ENCODE measurements around the gene INPP5J. TPM values are rescaled to one million over a fixed set of nuclear protein-coding genes. Genes with fewer than 3 reads are reported as not detected.

The INPP5J gene
- polyA plus RNA-seq, 1 donor from 2014 or later: 3.7 TPM

DNA sequence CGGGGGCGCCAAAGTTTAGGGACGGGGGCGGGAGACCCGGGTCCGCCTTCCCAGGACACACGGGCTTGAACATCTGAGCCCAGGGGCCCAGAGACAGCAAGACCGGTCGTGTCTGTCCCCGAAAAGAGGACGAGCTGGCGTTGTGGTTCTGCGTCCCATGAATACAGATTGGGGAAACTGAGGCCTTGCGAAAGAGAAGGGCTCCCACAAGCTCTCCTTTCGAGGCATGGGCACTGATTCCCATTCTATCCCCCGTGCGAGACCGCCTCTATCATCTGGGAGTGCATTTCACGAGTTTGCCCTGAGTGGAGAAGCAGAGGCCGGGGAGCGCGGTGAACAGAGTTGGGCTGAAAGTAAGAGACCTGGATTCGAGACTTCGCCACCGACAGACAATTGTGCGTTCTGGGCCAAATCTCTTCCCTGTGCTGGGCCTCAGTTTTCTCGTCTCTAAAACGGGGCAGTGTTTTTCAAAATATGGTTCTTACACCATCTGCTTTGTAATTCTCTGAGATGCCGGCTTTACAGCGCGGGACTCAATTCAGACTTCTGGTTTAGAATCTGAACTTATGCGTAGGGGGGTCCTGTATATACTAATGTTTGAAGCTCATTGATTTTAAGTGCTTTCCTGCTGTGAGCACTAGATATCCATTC is 37.7 kb downstream of the INPP5J start:
- Histone ChIP-seq H3K79me2 (replicated peaks; ENCODE audit: insufficient read depth, low read length) (peaks cover 20% of the 10 kb centered on the region), H3K36me3 (ENCODE audit: insufficient read depth, low read length) (no peaks in the 10 kb centered on the region), H2AFZ (ENCODE audit: low read depth, low read length) (peak overlapping the region; percentile 59), H4K20me1 (ENCODE audit: insufficient read depth) (no peaks in the 10 kb centered on the region), H3K27me3 (ENCODE audit: insufficient read depth, low read depth, low read length) (no peaks in the 10 kb centered on the region), H3K4me3 (ENCODE audit: low read length) (peak overlapping the region; percentile 89), H3K9me2 (ENCODE audit: insufficient read depth, low read length) (no peaks in the 10 kb centered on the region), H3K9me3 (ENCODE audit: low read length) (no peaks in the 10 kb centered on the region), H3K4me2 (ENCODE audit: low read length) (peak overlapping the region; percentile 96), H3K9ac (ENCODE audit: low read length) (peak overlapping the region; percentile 67), H3F3A (ENCODE audit: insufficient read depth, low read length, poor library complexity, severe bottlenecking) (no peaks in the 10 kb centered on the region), H3K27ac (ENCODE audit: low read length) (peak overlapping the region; percentile 10)
- TF ChIP-seq SMC3 (conservative IDR thresholded peaks at IDR 0.05; ENCODE audit: poor library complexity) (no peak), MXI1 (conservative IDR thresholded peaks at IDR 0.05; ENCODE audit: poor library complexity, severe bottlenecking) (peak; percentile 45), POLR2AphosphoS5 (IDR thresholded peaks at IDR 0.05) (no peak)

GRCh38 chr22:31161386-31161785 is 38.6 kb downstream of the INPP5J start:
- H2AFZ ChIP-seq (ENCODE audit: low read depth, low read length): no peak overlapping the region
- no peaks in the 10 kb centered on the region for H4K20me1 ChIP-seq (ENCODE audit: insufficient read depth)
- H3K9ac ChIP-seq (ENCODE audit: low read length): no peak overlapping the region
- H3K9me2 ChIP-seq (ENCODE audit: insufficient read depth, low read length): no peaks in the 10 kb centered on the region
- H3K27ac ChIP-seq (ENCODE audit: low read length): no peak overlapping the region
- peak overlapping the region; percentile 96 for H3K4me2 ChIP-seq (ENCODE audit: low read length)
- no peak for TF ChIP-seq POLR2AphosphoS5 (IDR thresholded peaks at IDR 0.05)
- no peak for TF ChIP-seq RAD21 (conservative IDR thresholded peaks at IDR 0.05)
- no peak for TF ChIP-seq SMC3 (conservative IDR thresholded peaks at IDR 0.05; ENCODE audit: poor library complexity)
- TF ChIP-seq EZH2 (IDR thresholded peaks at IDR 0.05; ENCODE audit: borderline replicate concordance, insufficient read depth, low read length, poor library complexity, severe bottlenecking): no peak
- no peak for TF ChIP-seq TAF1 (IDR thresholded peaks at IDR 0.05; ENCODE audit: low read depth)
- TF ChIP-seq REST (IDR thresholded peaks at IDR 0.05; ENCODE audit: borderline replicate concordance): no peak
- no peak for TF ChIP-seq CTCF (IDR thresholded peaks at IDR 0.05; ENCODE audit: poor library complexity, severe bottlenecking)
- TF ChIP-seq MXI1 (conservative IDR thresholded peaks at IDR 0.05; ENCODE audit: poor library complexity, severe bottlenecking): no peak
- no peak for TF ChIP-seq EP300 (conservative IDR thresholded peaks at IDR 0.05; ENCODE audit: poor library complexity, severe bottlenecking)
- H3K4me3 ChIP-seq (ENCODE audit: low read length): peak overlapping the region; percentile 89
- no peaks in the 10 kb centered on the region for H3K27me3 ChIP-seq (ENCODE audit: insufficient read depth, low read depth, low read length)
- H3K36me3 ChIP-seq (ENCODE audit: insufficient read depth, low read length): no peaks in the 10 kb centered on the region
- H3K9me3 ChIP-seq (ENCODE audit: low read length): no peaks in the 10 kb centered on the region
- H3F3A ChIP-seq (ENCODE audit: insufficient read depth, low read length, poor library complexity, severe bottlenecking): no peaks in the 10 kb centered on the region
- peaks cover 20% of the 10 kb centered on the region for H3K79me2 ChIP-seq (replicated peaks; ENCODE audit: insufficient read depth, low read length)
